GM19372 (cell line): ENCODE data around the gene ROMO1.

Source experiments
- ATAC-seq: cut with Tn5 transposase; IDR thresholded peaks from one replicate; pipeline ENCODE4 v1.9.1; 2021; ENCODE audit warnings: mild to moderate bottlenecking, low read depth, moderate library complexity; ENCODE audit not compliant: unreplicated experiment

The ROMO1 gene

DNA sequence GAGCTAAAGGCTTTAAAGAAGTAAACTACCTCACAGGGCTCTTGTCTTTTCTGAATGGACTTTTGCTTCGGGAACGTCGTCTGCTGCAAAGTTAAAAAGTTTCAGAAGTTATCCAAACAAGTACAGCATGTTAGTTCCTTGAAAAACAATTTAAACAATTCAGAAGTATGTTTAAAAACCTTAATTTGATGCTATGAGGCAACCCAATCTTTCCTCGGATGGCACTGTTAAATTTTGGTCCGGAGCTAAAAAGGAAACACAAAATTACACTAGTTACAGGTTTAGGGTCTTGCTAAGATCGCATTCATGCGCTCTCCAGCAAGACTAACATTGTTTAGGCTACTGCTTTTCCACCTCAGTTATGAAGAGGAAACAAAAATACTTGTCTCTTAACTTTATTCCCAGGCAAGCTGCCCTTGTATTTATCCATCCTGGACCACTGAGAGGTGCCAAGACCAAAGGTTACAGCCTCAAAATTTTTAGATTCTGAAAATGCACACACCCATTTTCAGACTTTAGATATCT, 30.1 kb downstream of the ROMO1 start:
- ATAC-seq = no peak

DNA sequence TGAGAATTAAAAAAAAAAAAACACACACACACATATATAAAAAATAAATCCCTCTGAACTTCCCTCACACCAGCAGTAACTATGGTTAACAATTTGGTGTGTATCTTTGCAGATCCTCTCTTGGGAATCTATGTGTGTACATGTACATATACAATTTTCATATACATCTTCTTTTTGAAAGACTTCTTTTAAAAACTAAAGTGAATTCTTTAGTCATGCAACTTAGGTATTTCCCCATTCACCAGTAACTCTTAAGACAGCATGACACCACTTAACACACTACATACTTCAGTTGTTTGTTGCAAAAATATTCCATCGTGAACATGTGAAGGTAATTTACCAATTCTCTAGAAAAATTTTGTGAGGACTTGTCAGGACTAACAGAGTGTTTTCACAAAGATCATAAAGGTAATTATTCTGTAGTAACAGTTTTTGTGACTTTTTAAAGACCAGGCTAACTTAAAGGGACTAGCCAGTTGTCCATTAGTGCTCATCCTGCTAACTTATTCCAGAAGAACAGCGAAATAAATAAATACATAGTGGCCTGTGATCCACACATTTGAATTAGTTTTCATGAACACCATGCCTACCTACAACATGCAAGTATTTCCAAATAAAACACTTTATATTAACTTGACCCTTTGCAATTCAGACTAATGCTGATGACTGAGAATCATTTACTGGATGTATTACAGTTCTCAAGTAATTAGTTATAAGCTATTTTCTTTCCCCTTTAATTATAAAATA, 30.8 kb downstream of the ROMO1 start:
- ATAC-seq = no peak

DNA sequence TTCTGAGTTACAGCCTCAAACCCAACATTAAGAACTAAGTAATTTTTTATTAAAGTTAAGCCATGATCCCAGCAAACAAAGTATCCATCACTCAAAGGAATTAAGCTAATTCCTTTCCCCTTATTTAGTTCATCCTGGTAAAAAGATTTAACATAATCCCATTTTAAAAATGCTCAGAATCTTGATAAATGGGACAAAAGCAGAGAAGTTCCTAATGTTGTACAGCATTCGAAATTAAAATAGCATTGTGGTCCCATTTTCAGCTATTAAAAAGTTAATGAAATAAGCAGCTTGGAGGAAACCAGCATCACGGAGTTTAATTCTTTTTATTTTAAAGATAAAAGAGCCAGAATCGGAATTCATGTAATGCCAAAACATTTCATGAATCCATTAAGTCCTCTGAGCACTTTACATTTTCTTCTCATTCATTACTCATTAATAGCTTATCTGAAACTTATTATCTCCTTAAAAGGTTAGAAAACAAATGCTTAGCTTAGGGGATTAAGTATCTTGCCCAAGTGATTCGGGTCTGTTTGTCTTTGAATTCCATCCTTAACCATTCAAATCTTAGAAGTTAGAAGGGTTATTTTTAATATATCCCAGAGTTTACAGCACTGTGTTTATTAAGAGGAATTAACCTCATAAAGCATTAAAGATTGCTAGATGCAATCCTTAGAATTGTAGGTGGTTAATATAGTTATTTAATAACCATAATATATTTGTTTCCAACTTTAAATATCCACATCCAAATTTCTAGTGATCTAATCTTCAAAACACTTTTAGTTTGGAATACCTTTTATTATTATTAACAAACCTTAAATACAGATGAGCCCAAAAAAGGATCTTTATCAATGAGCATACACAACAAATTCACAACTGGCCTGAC, 31.6 kb downstream of the ROMO1 start:
- no peak for ATAC-seq

DNA sequence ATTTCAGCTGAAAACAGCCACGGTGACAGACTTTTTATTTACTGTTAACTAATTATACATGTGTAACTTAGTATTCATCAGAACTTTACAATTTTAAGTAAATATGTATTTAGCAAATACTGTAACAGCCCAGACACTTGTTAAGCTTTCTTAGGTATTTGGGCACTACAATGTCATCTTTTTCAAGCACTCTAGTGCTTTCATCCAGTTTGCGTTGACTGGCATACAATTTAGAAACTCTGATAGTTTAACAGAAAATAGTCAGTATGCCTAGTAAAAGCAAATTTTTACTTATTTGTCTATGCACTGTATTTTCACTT, 32.2 kb downstream of the ROMO1 start:
- ATAC-seq = no peak

- no peak for ATAC-seq
These were observed 32.8 kb downstream of the ROMO1 start for GRCh38 chr20:35731862-35732643.

DNA sequence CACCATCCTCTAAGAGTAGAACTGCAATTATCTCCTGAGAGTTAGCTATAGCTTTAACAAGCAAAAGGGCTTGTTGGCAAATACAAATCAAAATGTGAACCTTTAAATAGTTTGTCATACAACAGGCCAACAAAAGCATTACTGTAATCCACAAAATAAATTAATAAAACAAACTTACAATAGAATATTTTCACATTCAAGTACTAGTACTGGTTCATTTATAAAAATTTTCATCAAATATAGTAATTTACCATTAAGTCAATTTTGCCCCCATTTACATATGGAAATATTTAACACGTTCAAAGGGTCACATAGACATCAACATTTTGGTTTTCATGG, 33.4 kb downstream of the ROMO1 start:
- ATAC-seq = no peak

DNA sequence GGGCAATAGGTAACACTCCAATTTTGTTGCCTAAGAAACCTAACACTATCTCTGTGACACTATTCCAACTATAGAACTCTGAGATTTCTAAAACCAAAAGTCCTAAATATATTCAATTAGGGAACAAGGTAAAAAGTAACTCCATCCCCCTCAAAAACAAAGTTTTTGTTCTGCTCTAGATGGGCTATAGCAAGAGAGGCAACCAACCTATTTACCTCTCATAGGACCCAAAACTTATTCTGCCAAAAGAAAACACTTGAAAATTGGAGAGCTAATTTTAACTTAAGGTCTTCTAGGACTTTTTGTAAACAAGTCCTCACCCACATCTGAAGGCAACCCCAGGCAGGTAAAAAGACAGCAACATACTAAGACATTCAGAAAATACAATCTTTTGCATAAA, 35.2 kb downstream of the ROMO1 start:
- no peak for ATAC-seq

- ATAC-seq = no peak
These were observed 35.8 kb downstream of the ROMO1 start for GRCh38 chr20:35734777-35735649.

DNA sequence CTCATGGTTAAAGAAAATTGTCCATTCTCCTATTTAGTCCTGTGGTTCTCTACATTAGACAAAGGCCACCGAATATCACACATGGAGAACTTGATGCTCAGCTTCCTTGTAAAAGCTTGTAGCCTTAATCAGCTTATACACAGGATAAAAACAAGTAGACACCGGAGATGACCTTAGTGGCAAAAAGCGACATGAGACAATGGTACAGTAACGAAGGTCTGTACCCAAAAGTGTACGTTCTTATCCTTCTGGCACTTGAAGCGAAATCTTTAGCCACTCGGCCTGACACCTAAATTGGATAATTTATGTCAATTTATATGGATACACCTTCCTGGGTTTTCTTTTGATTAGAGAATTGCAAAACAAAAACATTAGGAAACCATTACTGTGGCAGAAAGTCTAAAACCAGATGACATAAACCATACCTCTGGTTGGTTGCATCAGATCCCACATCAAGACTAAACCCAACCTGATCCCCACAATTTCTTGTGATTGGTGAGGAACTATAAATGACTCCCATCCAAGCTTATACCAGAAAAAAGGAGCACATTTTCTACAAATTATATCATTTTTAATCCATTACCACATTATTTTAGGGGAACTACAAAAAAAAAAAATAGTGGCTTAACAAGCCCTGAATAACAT, 36.7 kb downstream of the ROMO1 start:
- ATAC-seq = no peak

GRCh38 chr20:35737865-35738333, 38.7 kb downstream of the ROMO1 start:
- ATAC-seq = no peak

GRCh38 chr20:35738410-35739179, 39.4 kb downstream of the ROMO1 start:
- ATAC-seq = no peak

DNA sequence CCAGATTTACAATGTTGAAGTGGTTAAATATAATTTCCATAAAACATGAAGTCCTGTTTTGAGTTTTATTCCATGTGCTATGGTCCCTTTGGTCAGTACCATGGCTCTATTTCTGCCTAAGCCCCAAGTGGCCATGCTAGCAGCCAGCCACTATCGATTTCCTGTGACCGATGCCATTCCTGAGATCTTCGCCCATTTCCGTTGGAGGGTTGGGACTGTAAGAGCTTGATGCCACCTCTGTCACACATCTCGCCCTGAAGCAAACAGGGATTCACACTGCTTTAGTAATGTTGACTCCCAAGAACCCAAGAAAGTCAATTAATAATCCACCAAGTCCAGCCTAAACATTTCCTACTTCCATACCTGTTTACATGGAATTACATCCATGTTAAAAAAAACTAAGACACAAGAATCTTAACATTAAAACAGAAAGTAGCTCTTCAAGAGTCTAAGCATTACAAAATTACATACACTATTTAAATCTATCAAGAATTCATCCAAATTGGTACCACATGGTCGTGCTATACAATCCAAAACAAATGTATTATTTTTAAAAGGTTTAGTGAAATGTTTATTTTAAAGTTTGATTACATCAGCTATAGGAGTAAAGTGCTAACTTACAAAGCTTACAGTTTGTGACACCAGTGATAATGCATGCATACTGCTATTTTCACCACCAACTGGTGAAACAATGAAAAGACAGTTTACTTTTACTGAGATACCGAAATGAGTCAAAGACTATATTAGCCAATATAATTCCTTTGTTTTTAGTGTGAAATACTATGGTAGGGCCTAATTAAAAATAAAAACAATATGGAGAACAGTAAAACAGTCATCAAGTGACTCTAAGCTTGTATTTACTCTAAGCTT, 40.3 kb downstream of the ROMO1 start:
- ATAC-seq = no peak

DNA sequence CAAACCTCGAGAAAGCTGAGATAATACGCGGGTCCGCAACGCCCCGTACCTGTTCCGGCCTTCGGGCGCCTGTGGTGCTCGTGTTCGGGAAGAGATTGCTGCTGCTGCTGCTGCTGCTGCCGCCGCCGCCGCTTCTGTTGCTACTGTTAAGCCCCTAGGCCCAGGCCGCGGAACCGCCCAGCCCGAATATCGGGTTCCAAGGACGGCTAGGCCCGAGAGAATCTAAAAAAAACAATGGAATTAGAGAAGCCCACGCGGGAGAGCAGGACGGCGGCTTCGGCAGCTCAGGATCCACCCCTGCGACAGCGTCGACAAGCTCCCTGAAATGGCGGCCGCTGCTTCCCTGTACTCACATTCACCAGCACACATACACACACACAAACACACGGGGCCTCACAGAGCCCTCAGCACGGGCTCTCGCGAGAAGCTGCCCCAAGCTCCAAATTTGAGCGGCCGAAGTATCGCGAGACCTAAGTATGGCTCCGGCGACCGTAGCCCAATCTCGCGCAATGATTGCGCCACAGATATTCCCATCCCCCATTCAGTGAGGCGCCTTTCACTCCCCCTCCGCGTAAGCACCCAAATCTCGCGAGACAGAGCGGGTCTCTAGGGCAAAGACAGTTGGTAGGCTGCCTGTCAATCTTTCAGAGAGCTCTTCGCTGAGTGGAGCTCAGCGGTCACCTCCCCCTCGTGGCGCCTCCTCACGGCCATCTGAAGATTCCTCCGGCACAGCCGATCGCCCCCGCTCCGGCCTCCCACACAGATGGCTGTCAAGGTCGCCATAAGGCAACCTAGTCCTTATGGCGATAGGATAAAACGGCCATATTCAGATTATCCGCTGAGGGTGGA, 42.9 kb downstream of the ROMO1 start, which contains the start of gene RBM39:
Gene RBM39, minus strand, starts transcription at position 369 of the 849 bp plus-strand sequence. CDS start 1,386 bp downstream, outside the sequence.
- peak; percentile 87 for ATAC-seq

DNA sequence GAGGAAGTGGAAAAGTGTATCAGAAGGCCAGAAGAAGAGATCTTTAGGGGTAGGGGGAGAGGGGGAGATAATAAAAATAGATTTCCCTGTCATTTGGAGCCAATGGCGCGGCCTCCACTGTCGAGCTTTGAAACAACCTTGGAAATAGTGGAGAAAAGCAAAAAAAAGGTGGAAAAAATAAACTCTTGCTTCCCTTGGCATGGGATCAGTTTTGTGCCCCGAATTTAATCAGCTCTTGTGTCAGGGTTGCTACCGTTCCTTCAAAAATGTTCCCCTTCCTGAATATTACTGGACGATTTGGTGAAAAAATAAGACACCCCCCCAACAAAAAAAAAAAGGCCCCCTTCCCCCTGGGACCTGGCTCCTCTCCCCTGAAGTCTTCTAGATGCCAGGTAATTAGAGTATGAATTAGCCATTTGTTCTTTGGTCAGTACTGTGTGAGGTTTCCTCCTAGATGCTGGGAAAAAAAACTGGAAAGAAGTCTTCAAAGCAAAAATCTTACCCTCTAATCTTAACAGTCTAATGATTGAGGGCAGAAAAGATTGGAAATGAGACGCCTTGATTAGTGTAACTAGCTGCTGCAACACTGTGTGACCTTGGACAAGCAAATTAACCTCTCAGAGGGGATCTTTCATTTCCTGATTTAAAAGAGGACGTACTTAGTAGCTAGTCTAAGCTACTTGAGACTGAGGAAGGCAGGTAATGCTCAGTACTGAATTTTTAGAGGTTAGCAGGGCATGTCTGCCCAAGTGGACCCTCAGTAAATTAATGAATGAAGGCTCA, 43.7 kb downstream of the ROMO1 start:
- ATAC-seq = no peak

DNA sequence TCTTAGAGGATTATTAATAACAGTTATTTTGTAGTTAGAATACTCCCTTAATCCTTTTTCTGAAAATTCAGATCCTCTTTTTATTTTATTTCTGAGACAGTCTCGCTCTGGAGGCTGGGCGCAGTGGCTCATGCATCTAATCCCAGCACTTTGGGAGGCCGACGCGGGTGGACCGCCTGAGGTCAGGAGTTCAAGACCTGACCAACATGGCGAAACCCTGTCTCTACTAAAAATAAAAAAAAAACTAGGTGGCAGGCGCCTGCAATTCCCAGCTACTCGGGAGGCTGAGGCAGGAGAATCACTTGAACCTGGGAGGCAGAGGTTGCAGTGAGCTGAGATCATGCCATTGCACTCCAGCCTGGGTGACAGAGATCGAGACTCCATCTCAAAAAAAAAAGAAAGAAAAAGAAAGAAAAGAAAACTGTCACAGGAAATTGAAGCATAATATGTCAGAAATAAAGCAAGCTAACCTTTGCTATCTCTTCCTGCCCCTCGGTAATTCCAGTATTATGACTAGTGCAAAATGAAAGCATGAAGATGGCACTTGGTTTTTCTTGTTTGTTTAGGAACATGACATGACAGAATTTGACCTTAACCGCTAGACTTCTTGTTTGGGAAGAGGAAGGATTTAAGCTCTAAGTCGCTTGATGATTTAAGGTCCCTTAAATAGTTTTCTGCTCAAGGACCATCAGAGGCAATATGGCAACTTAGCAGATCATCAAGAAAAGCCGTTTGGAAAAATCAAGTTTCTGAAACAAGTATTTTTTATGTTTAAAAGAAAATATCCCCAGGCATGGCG, 44.7 kb downstream of the ROMO1 start:
- no peak for ATAC-seq
